ENCODE measurements around the gene GABRP. TPM values are rescaled to one million over a fixed set of nuclear protein-coding genes. Genes with fewer than 3 reads are reported as not detected.

GABRP gene
- total RNA-seq, 1 donor, result under 0.01 TPM

DNA sequence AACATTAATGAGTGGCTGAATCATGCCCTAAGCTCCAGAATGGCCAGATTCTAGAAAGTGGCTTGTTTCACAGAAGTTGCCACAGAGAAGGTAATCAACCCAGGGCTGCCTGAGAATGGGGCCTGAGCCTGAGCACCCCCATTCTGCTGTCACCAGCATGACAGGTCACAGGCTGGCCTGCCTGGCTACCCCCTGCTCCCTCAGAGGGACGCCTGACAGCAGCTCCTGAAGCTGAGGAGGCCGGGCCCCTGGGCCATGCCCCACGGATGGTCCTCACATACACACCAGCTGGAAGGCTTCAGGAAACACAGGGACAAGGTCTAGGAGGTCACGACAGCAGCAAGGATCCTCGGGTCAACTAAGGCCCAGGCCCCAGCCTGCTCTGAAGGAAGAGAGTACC lies 3.7 kb downstream of the GABRP start:
- Histone ChIP-seq H3K79me2 (ENCODE audit: insufficient read depth, low read length) (no peaks in the 10 kb centered on the region), H3K4me2 (ENCODE audit: insufficient read depth, low read length) (no peak overlapping the region), H3K9me3 (ENCODE audit: low read depth, low read length) (no peaks in the 10 kb centered on the region), H2AFZ (ENCODE audit: low read length) (no peak overlapping the region), H3K4me3 (ENCODE audit: insufficient read depth, low read length) (no peak overlapping the region), H3K27ac (ENCODE audit: low read depth, low read length) (no peak overlapping the region), H3K36me3 (ENCODE audit: insufficient read depth, low read length) (no peaks in the 10 kb centered on the region), H4K20me1 (ENCODE audit: insufficient read depth, low read length) (no peaks in the 10 kb centered on the region), H3K27me3 (ENCODE audit: insufficient read depth, low read length) (no peaks in the 10 kb centered on the region), H3K4me1 (ENCODE audit: insufficient read depth, low read length) (no peaks in the 10 kb centered on the region)
- TF ChIP-seq, protein P1, sequence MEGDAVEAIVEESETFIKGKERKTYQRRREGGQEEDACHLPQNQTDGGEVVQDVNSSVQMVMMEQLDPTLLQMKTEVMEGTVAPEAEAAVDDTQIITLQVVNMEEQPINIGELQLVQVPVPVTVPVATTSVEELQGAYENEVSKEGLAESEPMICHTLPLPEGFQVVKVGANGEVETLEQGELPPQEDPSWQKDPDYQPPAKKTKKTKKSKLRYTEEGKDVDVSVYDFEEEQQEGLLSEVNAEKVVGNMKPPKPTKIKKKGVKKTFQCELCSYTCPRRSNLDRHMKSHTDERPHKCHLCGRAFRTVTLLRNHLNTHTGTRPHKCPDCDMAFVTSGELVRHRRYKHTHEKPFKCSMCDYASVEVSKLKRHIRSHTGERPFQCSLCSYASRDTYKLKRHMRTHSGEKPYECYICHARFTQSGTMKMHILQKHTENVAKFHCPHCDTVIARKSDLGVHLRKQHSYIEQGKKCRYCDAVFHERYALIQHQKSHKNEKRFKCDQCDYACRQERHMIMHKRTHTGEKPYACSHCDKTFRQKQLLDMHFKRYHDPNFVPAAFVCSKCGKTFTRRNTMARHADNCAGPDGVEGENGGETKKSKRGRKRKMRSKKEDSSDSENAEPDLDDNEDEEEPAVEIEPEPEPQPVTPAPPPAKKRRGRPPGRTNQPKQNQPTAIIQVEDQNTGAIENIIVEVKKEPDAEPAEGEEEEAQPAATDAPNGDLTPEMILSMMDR (IDR thresholded peaks at IDR 0.05; ENCODE audit: extremely low read depth, low read depth, low read length), result no peak
- no peak for DNase-seq (ENCODE audit: insufficient read length, low spot score, missing footprints)

GRCh38 chr5:170788626-170789304 lies 5.2 kb downstream of the GABRP start:
- Histone ChIP-seq H2AFZ (ENCODE audit: low read length) (no peak overlapping the region), H3K4me1 (ENCODE audit: insufficient read depth, low read length) (no peaks in the 10 kb centered on the region), H3K4me2 (ENCODE audit: insufficient read depth, low read length) (no peak overlapping the region), H3K27me3 (ENCODE audit: insufficient read depth, low read length) (no peaks in the 10 kb centered on the region), H3K79me2 (ENCODE audit: insufficient read depth, low read length) (no peaks in the 10 kb centered on the region), H3K9me3 (ENCODE audit: low read depth, low read length) (no peaks in the 10 kb centered on the region), H4K20me1 (ENCODE audit: insufficient read depth, low read length) (no peaks in the 10 kb centered on the region), H3K36me3 (ENCODE audit: insufficient read depth, low read length) (no peaks in the 10 kb centered on the region), H3K4me3 (ENCODE audit: insufficient read depth, low read length) (no peak overlapping the region), H3K27ac (ENCODE audit: low read depth, low read length) (no peak overlapping the region)
- TF ChIP-seq, protein P1 (IDR thresholded peaks at IDR 0.05; ENCODE audit: extremely low read depth, low read depth, low read length), result no peak
- no peak for DNase-seq (ENCODE audit: insufficient read length, low spot score, missing footprints)

- no peaks in the 10 kb centered on the region for H3K36me3 ChIP-seq (ENCODE audit: insufficient read depth, low read length)
- TF ChIP-seq, protein P1 (IDR thresholded peaks at IDR 0.05; ENCODE audit: extremely low read depth, low read depth, low read length), result peak; percentile 60
Measured at GRCh38 chr5:170791325-170791954, 7.9 kb downstream of the GABRP start.

DNA sequence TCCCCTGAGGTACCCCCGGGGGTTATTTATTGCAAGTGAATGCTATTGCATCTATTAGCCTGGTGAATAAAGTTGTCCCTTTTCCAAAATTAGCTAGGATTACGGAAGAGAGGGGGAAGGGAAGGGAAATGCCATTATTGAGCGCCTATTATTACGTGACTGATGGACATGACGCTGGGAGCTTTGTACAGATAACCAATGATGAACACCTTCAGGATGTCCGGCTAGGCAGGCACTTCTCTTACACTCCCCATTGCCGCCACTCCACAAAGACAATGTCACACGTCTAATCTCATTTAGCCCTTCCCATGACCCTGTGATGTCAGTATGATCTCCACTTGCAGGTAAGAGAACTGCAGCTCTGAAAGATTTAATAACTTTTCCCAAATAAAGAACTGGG lies 9.4 kb downstream of the GABRP start:
- H3K27ac ChIP-seq (ENCODE audit: low read depth, low read length), result no peak overlapping the region
- H2AFZ ChIP-seq (ENCODE audit: low read length), result no peak overlapping the region
- H3K9me3 ChIP-seq (ENCODE audit: low read depth, low read length), result no peaks in the 10 kb centered on the region
- H3K4me1 ChIP-seq (ENCODE audit: insufficient read depth, low read length), result no peaks in the 10 kb centered on the region
- no peaks in the 10 kb centered on the region for H3K27me3 ChIP-seq (ENCODE audit: insufficient read depth, low read length)
- no peak overlapping the region for H3K4me3 ChIP-seq (ENCODE audit: insufficient read depth, low read length)
- H3K79me2 ChIP-seq (ENCODE audit: insufficient read depth, low read length), result no peaks in the 10 kb centered on the region
- no peak overlapping the region for H3K4me2 ChIP-seq (ENCODE audit: insufficient read depth, low read length)
- no peak for DNase-seq (ENCODE audit: insufficient read length, low spot score, missing footprints)
- no peaks in the 10 kb centered on the region for H4K20me1 ChIP-seq (ENCODE audit: insufficient read depth, low read length)
- H3K36me3 ChIP-seq (ENCODE audit: insufficient read depth, low read length), result no peaks in the 10 kb centered on the region
- TF ChIP-seq, protein P1 (IDR thresholded peaks at IDR 0.05; ENCODE audit: extremely low read depth, low read depth, low read length), result no peak

More at GRCh38 chr5:170791325-170791954, 7.9 kb downstream of the GABRP start:
- Histone ChIP-seq H3K4me3 (ENCODE audit: insufficient read depth, low read length) (no peak overlapping the region), H3K9me3 (ENCODE audit: low read depth, low read length) (no peaks in the 10 kb centered on the region), H3K27me3 (ENCODE audit: insufficient read depth, low read length) (no peaks in the 10 kb centered on the region), H3K4me1 (ENCODE audit: insufficient read depth, low read length) (no peaks in the 10 kb centered on the region), H4K20me1 (ENCODE audit: insufficient read depth, low read length) (no peaks in the 10 kb centered on the region), H3K27ac (ENCODE audit: low read depth, low read length) (no peak overlapping the region), H3K4me2 (ENCODE audit: insufficient read depth, low read length) (no peak overlapping the region), H2AFZ (ENCODE audit: low read length) (no peak overlapping the region), H3K79me2 (ENCODE audit: insufficient read depth, low read length) (no peaks in the 10 kb centered on the region)
- DNase-seq (ENCODE audit: insufficient read length, low spot score, missing footprints), result peak; percentile 82
